Smooth muscle cell (in vitro differentiated cells): ENCODE results near the gene IKBKE. TPM values are rescaled to one million over a fixed set of nuclear protein-coding genes. Genes with fewer than 3 reads are reported as not detected.

ENCODE experiments used
- DNase-seq: peaks from one replicate; lab custom pipeline; 2025; ENCODE audit not compliant: unreplicated experiment; lab: John Stamatoyannopoulos, UW
- H2AFZ ChIP-seq: fragments of 200-600 bp; sonication (generic); 2 replicates; pipeline ENCODE4 v1.6.0; 2016; ENCODE audit warnings: antibody characterized with exemption, low read depth, mild to moderate bottlenecking
- H3F3A ChIP-seq: fragments of 200-600 bp; sonication (generic); 2 replicates; pipeline ENCODE4 v1.6.0; 2017; ENCODE audit warnings: antibody characterized with exemption, low read depth
- H3K27ac ChIP-seq: fragments of 200-600 bp; sonication (generic); 2 replicates; pipeline ENCODE4 v1.5.1; 2016; ENCODE audit warnings: low read depth, mild to moderate bottlenecking
- H3K27me3 ChIP-seq: fragments of 200-600 bp; sonication (generic); 2 replicates; pipeline ENCODE4 v1.6.1; 2016; ENCODE audit warnings: low read depth, mild to moderate bottlenecking
- H3K36me3 ChIP-seq: fragments of 200-600 bp; sonication (generic); 2 replicates; pipeline ENCODE4 v1.5.1; 2016; ENCODE audit warnings: low read depth
- H3K4me1 ChIP-seq: fragments of 200-600 bp; sonication (generic); 2 replicates; pipeline ENCODE4 v1.5.1; 2016; ENCODE audit warnings: low read depth
- H3K4me2 ChIP-seq: fragments of 200-600 bp; sonication (generic); 2 replicates; pipeline ENCODE4 v1.6.0; 2016; ENCODE audit warnings: mild to moderate bottlenecking
- H3K4me3 ChIP-seq: fragments of 200-600 bp; sonication (generic); 2 replicates; pipeline ENCODE4 v1.5.1; 2016; ENCODE audit warnings: mild to moderate bottlenecking
- H3K79me2 ChIP-seq: fragments of 200-600 bp; sonication (generic); 2 replicates; pipeline ENCODE4 v1.6.0; 2016; ENCODE audit warnings: low read depth, mild to moderate bottlenecking
- H3K9ac ChIP-seq: fragments of 200-600 bp; sonication (generic); 2 replicates; pipeline ENCODE4 v1.6.0; 2016; ENCODE audit warnings: low read depth
- H3K9me3 ChIP-seq: fragments of 200-600 bp; sonication (generic); replicated peaks from 2 replicates; pipeline ENCODE4 v1.5.1; 2016; ENCODE audit warnings: low read depth
- H4K20me1 ChIP-seq: fragments of 200-600 bp; sonication (generic); 2 replicates; pipeline ENCODE4 v1.6.0; 2016; ENCODE audit warnings: low read depth
- CTCF ChIP-seq: fragments of 200-600 bp; sonication (generic); IDR thresholded peaks from 2 replicates; pipeline ENCODE4 v1.5.1; 2017; ENCODE audit warnings: borderline replicate concordance, mild to moderate bottlenecking, antibody characterized with exemption; ENCODE audit not compliant: insufficient read depth, poor library complexity, severe bottlenecking
- WGBS: methylation state at CpG from one replicate; pipeline ENCODE4 v1.1.7; 2016; ENCODE audit warnings: low lambda C conversion rate; 5-methylcytosine and 5-hydroxymethylcytosine counted together
- polyA plus RNA-seq: library from polyadenylated mRNA; unstranded; fragments of >200 nt; fragmentation: Nextera tagmentation; extraction: Ambion mirVana; gene quantifications from 2 replicates; pipeline ENCODE4 v1.2.1, GENCODE V29; 2016
- total RNA-seq: library from RNA; depleted of rRNA; stranded (reverse); fragments of >200 nt; gene quantifications from 2 replicates; pipeline ENCODE4 v1.2.3, GENCODE V29; 2014

The IKBKE gene
- total and polyA plus RNA-seq, 2 experiments from 2014 or later = 4.0 to 9.7 TPM

GRCh38 chr1:206438554-206438953, 31.7 kb upstream of the IKBKE start:
- Histone ChIP-seq H3K4me3 (no peak overlapping the region), H3K79me2 (no peaks in the 10 kb centered on the region), H3K27me3 (no peaks in the 10 kb centered on the region), H3K27ac (no peak overlapping the region), H3K9me3 (no peaks in the 10 kb centered on the region), H4K20me1 (peaks cover 3% of the 10 kb centered on the region), H3K36me3 (peaks cover 8% of the 10 kb centered on the region), H3K9ac (no peak overlapping the region), H3F3A (no peaks in the 10 kb centered on the region), H3K4me2 (no peak overlapping the region), H2AFZ (no peak overlapping the region), H3K4me1 (no peaks in the 10 kb centered on the region)
- no peak for TF ChIP-seq CTCF
- no peak for DNase-seq

GRCh38 chr1:206439205-206439604, 31.1 kb upstream of the IKBKE start:
- peaks cover 9% of the 10 kb centered on the region for H3K36me3 ChIP-seq
- 85% methylated on average over 2 of the region's 2 CpGs for WGBS

GRCh38 chr1:206441336-206441967, 28.8 kb upstream of the IKBKE start:
- Histone ChIP-seq H2AFZ (no peak overlapping the region), H3K9me3 (no peaks in the 10 kb centered on the region), H4K20me1 (peaks cover 3% of the 10 kb centered on the region), H3K36me3 (peaks cover 9% of the 10 kb centered on the region), H3K9ac (no peak overlapping the region), H3K4me2 (no peak overlapping the region), H3F3A (no peaks in the 10 kb centered on the region), H3K79me2 (no peaks in the 10 kb centered on the region), H3K4me3 (no peak overlapping the region), H3K27ac (no peak overlapping the region), H3K27me3 (no peaks in the 10 kb centered on the region), H3K4me1 (peaks cover 2% of the 10 kb centered on the region)
- DNase-seq = no peak
- WGBS = 94% methylated on average over 7 of the region's 7 CpGs
- no peak for TF ChIP-seq CTCF

More at GRCh38 chr1:206439205-206439604, 31.1 kb upstream of the IKBKE start:
- DNase-seq = no peak
- no peak for TF ChIP-seq CTCF
- no peaks in the 10 kb centered on the region for H3K27me3 ChIP-seq
- no peak overlapping the region for H3K4me2 ChIP-seq
- no peaks in the 10 kb centered on the region for H3F3A ChIP-seq
- no peak overlapping the region for H3K27ac ChIP-seq
- H2AFZ ChIP-seq = no peak overlapping the region
- no peaks in the 10 kb centered on the region for H3K4me1 ChIP-seq
- no peaks in the 10 kb centered on the region for H3K9me3 ChIP-seq
- no peak overlapping the region for H3K9ac ChIP-seq
- H3K79me2 ChIP-seq = no peaks in the 10 kb centered on the region
- peaks cover 3% of the 10 kb centered on the region for H4K20me1 ChIP-seq
- no peak overlapping the region for H3K4me3 ChIP-seq

- Histone ChIP-seq H3K4me2 (no peak overlapping the region), H3K79me2 (no peaks in the 10 kb centered on the region), H2AFZ (no peak overlapping the region), H3K9ac (no peak overlapping the region), H4K20me1 (peaks cover 3% of the 10 kb centered on the region), H3K4me3 (no peak overlapping the region), H3K27ac (no peak overlapping the region), H3K36me3 (peaks cover 9% of the 10 kb centered on the region), H3K27me3 (no peaks in the 10 kb centered on the region), H3K4me1 (peaks cover 7% of the 10 kb centered on the region), H3F3A (no peaks in the 10 kb centered on the region), H3K9me3 (no peaks in the 10 kb centered on the region)
- DNase-seq = no peak
- WGBS = 52% methylated on average over 4 of the region's 4 CpGs
- no peak for TF ChIP-seq CTCF
Measured at GRCh38 chr1:206442101-206442500, 28.2 kb upstream of the IKBKE start.
